GM12891 (cell line): Measurements from ENCODE around the gene LEKR1.
A peak's percentile ranks its signal among the peaks of the same experiment; 100 is the strongest.

Experiments
- DNase-seq: peaks from one replicate; pipeline ENCODE4 v3.0.0; 2011; ENCODE audit warnings: low spot score; ENCODE audit not compliant: insufficient read length
- FAIRE-seq: peaks from 2 replicates; lab custom pipeline; 2011; peaks lifted over from hg19 to GRCh38; lab: Jason Lieb, UNC
- PAX5 ChIP-seq: IDR thresholded peaks from 2 replicates; pipeline ENCODE4 v1.6.1; 2011; ENCODE audit warnings: low read length, moderate library complexity, mild to moderate bottlenecking; ENCODE audit not compliant: insufficient read depth, severe bottlenecking
- POLR2A ChIP-seq: IDR thresholded peaks from 2 replicates; pipeline ENCODE4 v1.6.1; 2011; ENCODE audit warnings: low read depth, low read length, control low read depth
- POLR2AphosphoS5 ChIP-seq: IDR thresholded peaks from 2 replicates; pipeline ENCODE4 v1.6.1; 2011; ENCODE audit warnings: low read depth, low read length, control low read depth
- POU2F2 ChIP-seq: IDR thresholded peaks from 2 replicates; pipeline ENCODE4 v1.6.1; 2011; ENCODE audit warnings: low read depth, mild to moderate bottlenecking, control low read depth, low read length, moderate library complexity
- SPI1 ChIP-seq: IDR thresholded peaks from 2 replicates; pipeline ENCODE4 v1.6.1; 2011; ENCODE audit warnings: low read depth, low read length, control low read depth
- TAF1 ChIP-seq: IDR thresholded peaks from 2 replicates; pipeline ENCODE4 v1.6.1; 2011; ENCODE audit warnings: low read depth, low read length, control low read depth

LEKR1 gene

GRCh38 chr3:157089455-157090221, 263.5 kb downstream of the LEKR1 start:
- TF ChIP-seq TAF1 = peak; percentile 24; the same call in 1 of the 2 replicates
- no peak for TF ChIP-seq PAX5
- TF ChIP-seq POLR2AphosphoS5 = no peak; the same call in 1 of the 2 replicates
- TF ChIP-seq POU2F2 = peak; percentile 58; the same call in 1 of the 2 replicates
- TF ChIP-seq POLR2A = peak; percentile 15; the same call in 1 of the 2 replicates
- TF ChIP-seq SPI1 = peak; percentile 66
- DNase-seq = no peak
- no peak for FAIRE-seq

- TF ChIP-seq SPI1 = no peak
- TF ChIP-seq PAX5 = no peak
- no peak for TF ChIP-seq POLR2AphosphoS5
- no peak for TF ChIP-seq POU2F2
- TF ChIP-seq POLR2A = no peak
- no peak for TF ChIP-seq TAF1
- FAIRE-seq (no peak), DNase-seq (no peak)
Measured at GRCh38 chr3:157091083-157091833, 265.1 kb downstream of the LEKR1 start.

GRCh38 chr3:157092230-157092629, 266.1 kb downstream of the LEKR1 start:
- DNase-seq (no peak), FAIRE-seq (no peak)
- no peak for TF ChIP-seq TAF1
- TF ChIP-seq SPI1 = no peak
- no peak for TF ChIP-seq POLR2A
- TF ChIP-seq PAX5 = no peak
- TF ChIP-seq POU2F2 = no peak
- no peak for TF ChIP-seq POLR2AphosphoS5

- no peak for FAIRE-seq
- no peak for DNase-seq
Measured at GRCh38 chr3:157093096-157093495, 266.9 kb downstream of the LEKR1 start.

GRCh38 chr3:157094301-157094700, 268.1 kb downstream of the LEKR1 start:
- TF ChIP-seq POU2F2 (no peak), POLR2AphosphoS5 (no peak), POLR2A (no peak), TAF1 (no peak), PAX5 (no peak), SPI1 (no peak)
- no peak for FAIRE-seq
- DNase-seq = no peak

More at GRCh38 chr3:157093096-157093495, 266.9 kb downstream of the LEKR1 start:
- TF ChIP-seq PAX5 = no peak
- no peak for TF ChIP-seq POLR2A
- no peak for TF ChIP-seq SPI1
- TF ChIP-seq POU2F2 = no peak
- TF ChIP-seq TAF1 = no peak
- no peak for TF ChIP-seq POLR2AphosphoS5

GRCh38 chr3:157094751-157095480, 268.8 kb downstream of the LEKR1 start:
- no peak for FAIRE-seq
- TF ChIP-seq POU2F2 = no peak
- TF ChIP-seq PAX5 = no peak
- TF ChIP-seq SPI1 = no peak
- TF ChIP-seq TAF1 = no peak
- no peak for TF ChIP-seq POLR2AphosphoS5
- no peak for TF ChIP-seq POLR2A

More at GRCh38 chr3:157094751-157095480, 268.8 kb downstream of the LEKR1 start:
- DNase-seq = no peak
